ENCODE measurements around the gene SKI. TPM values are rescaled to one million over a fixed set of nuclear protein-coding genes. Genes with fewer than 3 reads are reported as not detected.

The SKI gene
- total RNA-seq, 1 experiment from 2014 or later: 28.3 TPM

DNA sequence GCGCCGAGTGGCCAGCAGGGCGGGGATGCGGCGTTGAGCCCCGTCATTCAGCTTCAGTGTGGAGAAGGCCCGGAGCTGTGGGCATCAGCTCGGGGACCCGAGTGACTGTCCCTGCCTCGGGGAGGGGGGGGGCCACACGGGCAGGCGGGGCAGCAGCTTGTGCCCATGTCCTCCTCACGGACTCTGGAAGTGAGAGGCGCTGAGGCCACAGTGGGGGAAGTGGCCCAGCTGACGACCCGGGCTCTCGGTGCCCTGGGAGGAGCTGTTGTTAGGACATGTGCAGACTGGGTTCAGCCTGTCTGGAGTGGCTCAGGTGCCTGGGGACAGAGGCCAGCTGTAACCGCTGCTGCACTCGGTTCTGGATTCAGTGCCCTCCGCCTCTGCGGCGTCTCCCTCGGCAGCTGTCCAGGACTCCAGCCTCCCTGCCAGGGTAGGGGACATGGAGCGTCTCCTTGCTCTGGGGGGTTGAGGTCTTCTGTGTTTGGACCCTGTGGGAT, 71.1 kb downstream of the SKI start:
- no peaks in the 10 kb centered on the region for H3K9me3 ChIP-seq (ENCODE audit: low read length)
- no peaks in the 10 kb centered on the region for H3K4me1 ChIP-seq (ENCODE audit: insufficient read depth, low read length)
- no peak overlapping the region for H3K4me3 ChIP-seq (ENCODE audit: low read length)
- BruUV-seq (replicated peaks): no TSS peak
- DNase-seq: no peak
- no peaks in the 10 kb centered on the region for H3F3A ChIP-seq (ENCODE audit: low read length, unreplicated experiment)
- H3K9ac ChIP-seq (ENCODE audit: low read length): no peak overlapping the region
- no peak overlapping the region for H2AFZ ChIP-seq (ENCODE audit: low read length)
- peaks cover 40% of the 10 kb centered on the region for H4K20me1 ChIP-seq (ENCODE audit: low read length)
- TF ChIP-seq EZH2 (IDR thresholded peaks at IDR 0.05; ENCODE audit: low read length, unreplicated experiment) (no peak), EZH2phosphoT487 (IDR thresholded peaks at IDR 0.05; ENCODE audit: borderline replicate concordance, low read length) (no peak)
- TF ChIP-seq, protein P1, sequence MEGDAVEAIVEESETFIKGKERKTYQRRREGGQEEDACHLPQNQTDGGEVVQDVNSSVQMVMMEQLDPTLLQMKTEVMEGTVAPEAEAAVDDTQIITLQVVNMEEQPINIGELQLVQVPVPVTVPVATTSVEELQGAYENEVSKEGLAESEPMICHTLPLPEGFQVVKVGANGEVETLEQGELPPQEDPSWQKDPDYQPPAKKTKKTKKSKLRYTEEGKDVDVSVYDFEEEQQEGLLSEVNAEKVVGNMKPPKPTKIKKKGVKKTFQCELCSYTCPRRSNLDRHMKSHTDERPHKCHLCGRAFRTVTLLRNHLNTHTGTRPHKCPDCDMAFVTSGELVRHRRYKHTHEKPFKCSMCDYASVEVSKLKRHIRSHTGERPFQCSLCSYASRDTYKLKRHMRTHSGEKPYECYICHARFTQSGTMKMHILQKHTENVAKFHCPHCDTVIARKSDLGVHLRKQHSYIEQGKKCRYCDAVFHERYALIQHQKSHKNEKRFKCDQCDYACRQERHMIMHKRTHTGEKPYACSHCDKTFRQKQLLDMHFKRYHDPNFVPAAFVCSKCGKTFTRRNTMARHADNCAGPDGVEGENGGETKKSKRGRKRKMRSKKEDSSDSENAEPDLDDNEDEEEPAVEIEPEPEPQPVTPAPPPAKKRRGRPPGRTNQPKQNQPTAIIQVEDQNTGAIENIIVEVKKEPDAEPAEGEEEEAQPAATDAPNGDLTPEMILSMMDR (conservative IDR thresholded peaks at IDR 0.05; ENCODE audit: low read depth, low read length): no peak
- CTCF ChIA-PET: no interaction called here
- H3K4me2 ChIP-seq (ENCODE audit: low read length): no peak overlapping the region
- H3K9me2 ChIP-seq (replicated peaks; ENCODE audit: low read length): no peaks in the 10 kb centered on the region
- no peak for ATAC-seq
- H3K27ac ChIP-seq (ENCODE audit: low read length): no peak overlapping the region
- H3K36me3 ChIP-seq (ENCODE audit: low read depth, low read length): peaks cover 2% of the 10 kb centered on the region
- intact Hi-C loops (cut with micrococcal nuclease): no loop called here
- peaks cover 88% of the 10 kb centered on the region for H3K79me2 ChIP-seq (ENCODE audit: low read length)
- POLR2A ChIA-PET (ENCODE audit: unreplicated experiment): no interaction called here
- no peaks in the 10 kb centered on the region for H3K27me3 ChIP-seq (ENCODE audit: low read length)

DNA sequence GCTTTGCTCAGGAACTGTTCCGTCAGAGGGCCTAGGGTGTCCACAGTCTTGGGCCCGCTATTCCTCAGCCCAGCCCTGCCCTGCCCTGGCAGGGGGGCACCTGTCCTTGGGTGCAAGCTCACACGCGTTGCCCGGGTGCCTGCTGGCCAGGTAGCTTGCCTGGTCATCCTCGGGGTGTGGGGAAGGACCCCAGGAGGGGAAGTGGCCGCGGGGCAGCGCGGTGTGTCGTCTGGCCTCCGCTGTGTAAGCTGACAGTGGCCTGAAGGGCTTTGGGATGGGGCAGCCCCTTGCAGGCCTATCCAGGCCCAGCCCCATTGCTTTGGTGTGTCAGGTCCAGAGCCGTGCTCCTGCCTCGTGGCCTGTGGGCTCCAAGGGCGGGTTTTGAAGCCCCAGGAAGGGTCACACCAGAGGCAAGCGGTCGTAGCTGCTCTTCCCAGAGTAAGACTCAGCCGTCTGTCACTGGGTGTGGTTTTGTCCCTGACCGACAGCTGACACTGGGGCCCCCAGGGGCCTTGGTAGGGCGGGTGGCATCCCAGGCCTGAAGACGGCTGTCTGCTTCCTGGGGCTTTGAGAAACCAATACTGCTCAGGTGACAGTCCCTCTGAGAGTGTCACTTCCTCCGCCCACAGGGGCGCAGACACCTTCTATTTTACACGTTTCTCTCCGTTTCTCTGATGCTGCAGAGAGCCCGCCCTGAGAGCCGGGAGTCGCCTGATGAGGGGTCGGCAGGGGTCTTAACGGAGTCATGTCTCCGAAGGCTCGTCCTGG, 72.1 kb downstream of the SKI start:
- DNase-seq (no peak), ATAC-seq (no peak)
- no TSS peak for BruUV-seq (replicated peaks)
- TF ChIP-seq EZH2 (IDR thresholded peaks at IDR 0.05; ENCODE audit: low read length, unreplicated experiment) (no peak), EZH2phosphoT487 (IDR thresholded peaks at IDR 0.05; ENCODE audit: borderline replicate concordance, low read length) (no peak)
- TF ChIP-seq, protein P1 (conservative IDR thresholded peaks at IDR 0.05; ENCODE audit: low read depth, low read length): no peak
- Histone ChIP-seq H2AFZ (ENCODE audit: low read length) (no peak overlapping the region), H3K27me3 (ENCODE audit: low read length) (no peaks in the 10 kb centered on the region), H3K27ac (ENCODE audit: low read length) (no peak overlapping the region), H3K79me2 (ENCODE audit: low read length) (peaks cover 78% of the 10 kb centered on the region), H3K4me1 (ENCODE audit: insufficient read depth, low read length) (no peaks in the 10 kb centered on the region), H4K20me1 (ENCODE audit: low read length) (peaks cover 35% of the 10 kb centered on the region), H3K4me2 (ENCODE audit: low read length) (no peak overlapping the region), H3K36me3 (ENCODE audit: low read depth, low read length) (peaks cover 9% of the 10 kb centered on the region), H3K4me3 (ENCODE audit: low read length) (no peak overlapping the region), H3K9me3 (ENCODE audit: low read length) (no peaks in the 10 kb centered on the region), H3K9ac (ENCODE audit: low read length) (no peak overlapping the region), H3F3A (ENCODE audit: low read length, unreplicated experiment) (no peaks in the 10 kb centered on the region), H3K9me2 (replicated peaks; ENCODE audit: low read length) (no peaks in the 10 kb centered on the region)
- POLR2A ChIA-PET (ENCODE audit: unreplicated experiment): no interaction called here
- CTCF ChIA-PET: no interaction called here
- intact Hi-C loops (cut with micrococcal nuclease): no loop called here
